Esophagus squamous epithelium (tissue), 4 donors: ENCODE data around the gene OTP.

ENCODE experiments used
- POLR2A ChIP-seq, 4 donors: fragments of 450-650 bp; IDR thresholded peaks; one replicate each; pipeline ENCODE4 v1.6.1; 2017; ENCODE audit warnings: antibody characterized with exemption in 4 of 4, mild to moderate bottlenecking in 4 of 4, moderate library complexity in 3 of 4
- TF ChIP-seq, protein P1 (sequence below), 6 experiments: fragments of 450-650 bp in 4 of 6; fragments of 200-600 bp in 2 of 6; sonication (generic) in 2 of 6; IDR thresholded peaks; one replicate each; pipeline ENCODE4 v1.5.1; 2016 to 2019; ENCODE audit warnings: antibody characterized with exemption in 6 of 6, mild to moderate bottlenecking in 4 of 6, moderate library complexity in 4 of 6

DNA sequence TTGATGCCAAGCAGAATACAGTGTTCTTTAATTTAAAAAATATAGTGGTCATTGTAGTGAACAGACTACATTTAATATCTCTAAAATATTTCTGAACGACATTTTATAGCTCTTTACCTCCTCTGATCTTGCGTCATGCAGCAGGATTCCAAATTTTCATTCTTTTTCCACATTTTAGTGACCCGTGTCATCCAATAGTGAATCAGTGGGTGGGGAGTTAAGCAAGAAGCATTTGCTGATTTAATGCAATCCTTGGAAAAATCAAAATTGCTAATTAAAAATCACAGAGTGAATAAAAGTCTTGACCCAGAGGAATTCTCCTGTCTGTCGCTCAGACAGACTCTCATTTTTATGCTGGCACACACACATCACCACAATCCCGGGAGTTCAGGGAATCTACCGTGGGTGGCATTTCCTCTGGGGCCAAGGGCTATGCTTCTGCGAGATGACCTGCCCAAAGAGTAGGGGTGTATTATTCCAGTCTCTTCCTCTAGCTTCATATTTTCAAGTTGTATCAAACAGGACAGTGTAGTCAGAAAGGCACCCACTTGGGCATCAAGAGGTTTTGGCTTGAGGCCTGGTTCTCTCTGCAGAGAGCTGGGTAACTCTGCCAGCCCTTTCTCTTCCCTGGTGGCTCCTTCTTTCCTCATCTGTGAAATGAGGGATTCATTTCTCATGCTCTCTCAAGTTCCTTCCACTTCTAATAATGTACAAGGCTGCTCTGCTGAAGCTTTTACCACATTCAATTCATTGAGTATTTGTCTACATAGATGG is 24.8 kb upstream of the OTP start:
- TF ChIP-seq, protein P1, sequence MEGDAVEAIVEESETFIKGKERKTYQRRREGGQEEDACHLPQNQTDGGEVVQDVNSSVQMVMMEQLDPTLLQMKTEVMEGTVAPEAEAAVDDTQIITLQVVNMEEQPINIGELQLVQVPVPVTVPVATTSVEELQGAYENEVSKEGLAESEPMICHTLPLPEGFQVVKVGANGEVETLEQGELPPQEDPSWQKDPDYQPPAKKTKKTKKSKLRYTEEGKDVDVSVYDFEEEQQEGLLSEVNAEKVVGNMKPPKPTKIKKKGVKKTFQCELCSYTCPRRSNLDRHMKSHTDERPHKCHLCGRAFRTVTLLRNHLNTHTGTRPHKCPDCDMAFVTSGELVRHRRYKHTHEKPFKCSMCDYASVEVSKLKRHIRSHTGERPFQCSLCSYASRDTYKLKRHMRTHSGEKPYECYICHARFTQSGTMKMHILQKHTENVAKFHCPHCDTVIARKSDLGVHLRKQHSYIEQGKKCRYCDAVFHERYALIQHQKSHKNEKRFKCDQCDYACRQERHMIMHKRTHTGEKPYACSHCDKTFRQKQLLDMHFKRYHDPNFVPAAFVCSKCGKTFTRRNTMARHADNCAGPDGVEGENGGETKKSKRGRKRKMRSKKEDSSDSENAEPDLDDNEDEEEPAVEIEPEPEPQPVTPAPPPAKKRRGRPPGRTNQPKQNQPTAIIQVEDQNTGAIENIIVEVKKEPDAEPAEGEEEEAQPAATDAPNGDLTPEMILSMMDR (IDR thresholded peaks at IDR 0.05) = no peak
- no peak for TF ChIP-seq POLR2A (IDR thresholded peaks at IDR 0.05)
